Panc1 (cell line): ENCODE data around the gene EPN1.
A peak's percentile ranks its signal among the peaks of the same experiment; 100 is the strongest.

ENCODE experiments used
- CTCF ChIP-seq: fragments of 450-650 bp; IDR thresholded peaks from 2 replicates; pipeline ENCODE4 v1.5.1; 2017; ENCODE audit warnings: mild to moderate bottlenecking
- POLR2AphosphoS5 ChIP-seq: IDR thresholded peaks from 2 replicates; pipeline ENCODE4 v1.6.1; 2012; ENCODE audit warnings: mild to moderate bottlenecking, low read depth, low read length, moderate library complexity
- REST ChIP-seq, 2 experiments: IDR thresholded peaks; 2 replicates each; pipeline ENCODE4 v1.6.1; 2011 to 2012; ENCODE audit warnings: low read depth in 2 of 2, control low read depth in 1 of 2, low read length in 1 of 2, mild to moderate bottlenecking in 1 of 2, moderate library complexity in 1 of 2; ENCODE audit not compliant: insufficient read depth in 1 of 2
- TCF7L2 ChIP-seq: IDR thresholded peaks from 2 replicates; pipeline ENCODE4 v1.6.1; 2011; ENCODE audit warnings: mild to moderate bottlenecking, low read depth, low read length, inconsistent platforms

- TF ChIP-seq CTCF (no peak), REST (IDR thresholded peaks at IDR 0.05; ENCODE audit: insufficient read depth in 1 of 2, low read depth in 2 of 2, low read length in 1 of 2) (no peak), POLR2AphosphoS5 (0 out of 2 replicates have a peak, but pooled peaks have one; percentile 44), TCF7L2 (no peak)
These were observed 33.4 kb upstream of the EPN1 start for GRCh38 chr19:55641426-55642152.
